ENCODE measurements around the gene XDH. TPM values are rescaled to one million over a fixed set of nuclear protein-coding genes. Genes with fewer than 3 reads are reported as not detected.

Gene XDH
- total RNA-seq (not detected), polyA plus RNA-seq (not detected)

GRCh38 chr2:31414601-31415241 lies at the start of gene XDH:
Gene XDH (minus strand): TSS chr2:31414742. CDS start chr2:31414666, 76 bp downstream.
- intact Hi-C loops (cut with micrococcal nuclease) = loop anchor here (5.0 kb wide), 1 partner anchor 723 kb away; no protein-coding TSS in a partner anchor
- CTCF ChIA-PET (ENCODE audit: partially characterized antibody) = interaction anchor here (1.1 to 2.6 kb wide), 3 partner anchors 14 to 110 kb away, joined by 3 to 6 read pairs (median 4); no protein-coding TSS in a partner anchor
- H3K4me1 Mint-ChIP-seq = peaks cover 9 to 29% (median 21%) of the 10 kb centered on the region in 4 donors

DNA sequence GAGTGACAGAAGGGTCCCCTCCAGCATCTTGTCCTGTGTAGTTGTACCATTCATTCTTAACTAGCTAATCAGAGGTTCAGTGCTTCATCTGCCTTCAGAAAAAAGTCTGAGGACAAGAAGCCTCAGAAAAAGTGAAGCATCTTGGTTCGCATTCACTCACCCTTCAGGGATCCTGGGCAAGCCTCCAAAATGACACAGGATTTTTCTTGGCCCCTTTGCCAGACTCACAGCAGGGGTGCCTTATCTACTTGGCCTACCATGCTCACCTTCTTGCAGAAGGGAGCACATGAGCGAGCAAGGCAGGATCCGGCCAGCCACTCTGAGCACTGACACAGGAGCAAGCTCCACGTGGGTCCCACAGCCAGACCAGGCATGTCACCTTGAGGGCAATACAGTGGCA lies 43.1 kb upstream of the XDH start:
- H3K27me3 Mint-ChIP-seq = peaks cover 4 to 8% of the 10 kb centered on the region in 2 donors
- peaks cover 0 to 1% of the 10 kb centered on the region in 2 donors for H3K36me3 Mint-ChIP-seq
- H3K4me1 ChIP-seq (ENCODE audit: insufficient read depth, low read length) = no peaks in the 10 kb centered on the region
- no peaks in the 10 kb centered on the region for H3K27me3 ChIP-seq (ENCODE audit: insufficient read depth, low read length)
- H3K4me1 Mint-ChIP-seq = no peaks in the 10 kb centered on the region
- POLR2A ChIA-PET (ENCODE audit: partially characterized antibody) = no interaction called here
- H3K9me3 ChIP-seq (ENCODE audit: control insufficient read depth in 1 of 2, low read length in 2 of 2) = no peaks in the 10 kb centered on the region
- no peak overlapping the region for H3K27ac Mint-ChIP-seq
- H3K27ac ChIP-seq (ENCODE audit: low read depth, low read length) = no peak overlapping the region
- intact Hi-C loops (cut with micrococcal nuclease) = no loop called here
- H3K4me3 Mint-ChIP-seq = no peak overlapping the region
- no peak overlapping the region for H3K4me3 ChIP-seq (ENCODE audit: low read length in 2 of 2)
- CTCF ChIA-PET (ENCODE audit: partially characterized antibody) = no interaction called here
- no peaks in the 10 kb centered on the region for H3K36me3 ChIP-seq (ENCODE audit: insufficient read depth, low read length)
- peaks cover 2 to 41% (median 18%) of the 10 kb centered on the region in 8 donors for H3K9me3 Mint-ChIP-seq
- no peak for DNase-seq

More at GRCh38 chr2:31414601-31415241, at the start of gene XDH:
- DNase-seq = no peak
- Histone ChIP-seq H3K4me1 (ENCODE audit: insufficient read depth, low read length) (peaks cover 10% of the 10 kb centered on the region), H3K36me3 (ENCODE audit: insufficient read depth, low read length) (no peaks in the 10 kb centered on the region), H3K4me3 (ENCODE audit: low read length in 2 of 2) (no peak within 1 kb of the TSS), H3K27me3 (ENCODE audit: insufficient read depth, low read length) (no peaks in the 10 kb centered on the region), H3K27ac (ENCODE audit: low read depth, low read length) (no peak within 1 kb of the TSS), H3K9me3 (ENCODE audit: control insufficient read depth in 1 of 2, low read length in 2 of 2) (peaks cover 0 to 3% of the 10 kb centered on the region in 2 donors)
- H3K9me3 Mint-ChIP-seq = peaks cover 0 to 24% (median 14%) of the 10 kb centered on the region in 8 donors
- H3K27ac Mint-ChIP-seq = peak within 1 kb of the TSS in 1 of 7 donors; percentile 38
- H3K36me3 Mint-ChIP-seq = peaks cover 5 to 8% of the 10 kb centered on the region in 2 donors
- H3K27me3 Mint-ChIP-seq = peaks cover 0 to 1% of the 10 kb centered on the region in 2 donors
- POLR2A ChIA-PET (ENCODE audit: partially characterized antibody) = no interaction called here
- H3K4me3 Mint-ChIP-seq = peak within 1 kb of the TSS in 6 of 8 donors; percentile 7 to 81 (median 32)

GRCh38 chr2:31446848-31447247 lies 32.3 kb upstream of the XDH start:
- H3K4me1 ChIP-seq (ENCODE audit: insufficient read depth, low read length) = no peaks in the 10 kb centered on the region
- no peaks in the 10 kb centered on the region for H3K9me3 ChIP-seq (ENCODE audit: control insufficient read depth in 1 of 2, low read length in 2 of 2)
- no peaks in the 10 kb centered on the region for H3K4me1 Mint-ChIP-seq
- H3K9me3 Mint-ChIP-seq = peaks cover 2 to 31% (median 16%) of the 10 kb centered on the region in 8 donors
- H3K4me3 ChIP-seq (ENCODE audit: low read length in 2 of 2) = no peak overlapping the region
- no peaks in the 10 kb centered on the region for H3K36me3 ChIP-seq (ENCODE audit: insufficient read depth, low read length)
- POLR2A ChIA-PET (ENCODE audit: partially characterized antibody) = no interaction called here
- H3K27me3 Mint-ChIP-seq = peaks cover 15 to 21% of the 10 kb centered on the region in 2 donors
- no peak overlapping the region for H3K27ac Mint-ChIP-seq
- no peak overlapping the region for H3K27ac ChIP-seq (ENCODE audit: low read depth, low read length)
- H3K27me3 ChIP-seq (ENCODE audit: insufficient read depth, low read length) = no peaks in the 10 kb centered on the region
- CTCF ChIA-PET (ENCODE audit: partially characterized antibody) = no interaction called here
- no peak overlapping the region for H3K4me3 Mint-ChIP-seq
- DNase-seq = no peak
- intact Hi-C loops (cut with micrococcal nuclease) = no loop called here
- H3K36me3 Mint-ChIP-seq = no peaks in the 10 kb centered on the region

- Mint-ChIP-seq H3K36me3 (no peaks in the 10 kb centered on the region), H3K27me3 (peaks cover 10 to 14% of the 10 kb centered on the region in 2 donors), H3K9me3 (peaks cover 0 to 9% (median 5%) of the 10 kb centered on the region in 8 donors), H3K4me1 (no peaks in the 10 kb centered on the region), H3K27ac (no peak overlapping the region), H3K4me3 (no peak overlapping the region)
- Histone ChIP-seq H3K27me3 (ENCODE audit: insufficient read depth, low read length) (no peaks in the 10 kb centered on the region), H3K4me3 (ENCODE audit: low read length in 2 of 2) (no peak overlapping the region), H3K4me1 (ENCODE audit: insufficient read depth, low read length) (no peaks in the 10 kb centered on the region), H3K27ac (ENCODE audit: low read depth, low read length) (no peak overlapping the region), H3K9me3 (ENCODE audit: control insufficient read depth in 1 of 2, low read length in 2 of 2) (no peaks in the 10 kb centered on the region), H3K36me3 (ENCODE audit: insufficient read depth, low read length) (no peaks in the 10 kb centered on the region)
- CTCF ChIA-PET (ENCODE audit: partially characterized antibody) = no interaction called here
- intact Hi-C loops (cut with micrococcal nuclease) = no loop called here
- no peak for DNase-seq
- POLR2A ChIA-PET (ENCODE audit: partially characterized antibody) = no interaction called here
Measured at GRCh38 chr2:31442376-31442775, 27.8 kb upstream of the XDH start.

DNA sequence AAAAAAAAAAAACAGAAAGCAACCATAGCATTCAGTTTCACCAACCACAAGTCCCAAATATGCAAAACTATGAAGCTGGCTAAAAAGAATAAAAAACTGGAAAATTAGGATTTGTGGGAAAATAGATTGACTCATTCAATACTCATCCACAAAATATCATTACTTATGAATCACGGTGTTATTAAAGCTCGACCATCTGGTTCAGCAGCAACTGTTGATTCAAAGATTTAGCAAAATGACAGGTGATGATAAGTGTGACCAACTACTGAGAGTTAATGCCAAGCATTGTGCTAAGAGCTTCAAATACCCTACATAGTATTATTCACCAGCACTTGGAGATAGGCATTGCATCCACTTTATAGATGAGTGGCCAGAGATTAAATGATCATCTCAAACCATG lies 26.2 kb upstream of the XDH start:
- H3K27ac ChIP-seq (ENCODE audit: low read depth, low read length) = no peak overlapping the region
- H3K27ac Mint-ChIP-seq = no peak overlapping the region
- ChIA-PET CTCF (ENCODE audit: partially characterized antibody) (interaction anchor here (1.4 kb wide), 1 partner anchor 12 kb away, joined by 4 read pairs; no protein-coding TSS in a partner anchor), POLR2A (ENCODE audit: partially characterized antibody) (no interaction called here)
- H3K4me1 ChIP-seq (ENCODE audit: insufficient read depth, low read length) = no peaks in the 10 kb centered on the region
- H3K9me3 Mint-ChIP-seq = peaks cover 0 to 9% (median 5%) of the 10 kb centered on the region in 8 donors
- intact Hi-C loops (cut with micrococcal nuclease) = no loop called here
- H3K36me3 Mint-ChIP-seq = no peaks in the 10 kb centered on the region
- peaks cover 10% of the 10 kb centered on the region in 2 donors for H3K27me3 Mint-ChIP-seq
- no peaks in the 10 kb centered on the region for H3K4me1 Mint-ChIP-seq
- H3K9me3 ChIP-seq (ENCODE audit: control insufficient read depth in 1 of 2, low read length in 2 of 2) = no peaks in the 10 kb centered on the region
- H3K36me3 ChIP-seq (ENCODE audit: insufficient read depth, low read length) = no peaks in the 10 kb centered on the region
- no peaks in the 10 kb centered on the region for H3K27me3 ChIP-seq (ENCODE audit: insufficient read depth, low read length)
- no peak overlapping the region for H3K4me3 Mint-ChIP-seq
- DNase-seq = no peak
- no peak overlapping the region for H3K4me3 ChIP-seq (ENCODE audit: low read length in 2 of 2)

GRCh38 chr2:31434911-31435310 lies 20.4 kb upstream of the XDH start:
- no peak overlapping the region for H3K27ac ChIP-seq (ENCODE audit: low read depth, low read length)
- no peaks in the 10 kb centered on the region for H3K9me3 ChIP-seq (ENCODE audit: control insufficient read depth in 1 of 2, low read length in 2 of 2)
- H3K27me3 ChIP-seq (ENCODE audit: insufficient read depth, low read length) = no peaks in the 10 kb centered on the region
- ChIA-PET CTCF (ENCODE audit: partially characterized antibody) (interaction anchor here (1.0 to 1.4 kb wide), 2 partner anchors 16 to 18 kb away, joined by 3 read pairs; no protein-coding TSS in a partner anchor), POLR2A (ENCODE audit: partially characterized antibody) (no interaction called here)
- H3K4me1 ChIP-seq (ENCODE audit: insufficient read depth, low read length) = peaks cover 12% of the 10 kb centered on the region
- H3K27ac Mint-ChIP-seq = no peak overlapping the region
- peaks cover 6 to 9% (median 8%) of the 10 kb centered on the region in 4 donors for H3K4me1 Mint-ChIP-seq
- intact Hi-C loops (cut with micrococcal nuclease) = no loop called here
- no peaks in the 10 kb centered on the region for H3K27me3 Mint-ChIP-seq
- H3K9me3 Mint-ChIP-seq = peaks cover 0 to 3% (median 0%) of the 10 kb centered on the region in 8 donors
- DNase-seq = no peak
- no peak overlapping the region for H3K4me3 ChIP-seq (ENCODE audit: low read length in 2 of 2)
- no peaks in the 10 kb centered on the region for H3K36me3 Mint-ChIP-seq
- H3K36me3 ChIP-seq (ENCODE audit: insufficient read depth, low read length) = no peaks in the 10 kb centered on the region
- no peak overlapping the region for H3K4me3 Mint-ChIP-seq

DNA sequence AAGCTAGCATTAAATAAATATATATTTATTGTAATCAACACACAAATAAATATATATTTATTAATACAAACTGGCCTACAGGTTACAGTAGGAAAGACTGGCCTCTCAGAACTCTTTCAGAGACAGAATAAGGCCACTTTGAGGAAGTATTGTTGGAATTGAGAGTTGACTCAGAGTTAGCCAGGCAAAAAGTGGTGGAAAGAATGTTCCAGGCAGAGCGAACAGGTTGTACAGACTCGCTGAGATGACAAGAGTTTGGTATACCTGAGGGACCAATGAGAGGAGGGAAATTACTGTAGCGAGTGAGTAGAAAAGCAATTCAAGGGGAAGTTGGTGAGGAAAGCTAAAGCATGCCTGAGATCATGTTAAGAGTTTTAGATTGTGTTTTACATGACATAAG lies 19.0 kb upstream of the XDH start:
- intact Hi-C loops (cut with micrococcal nuclease) = no loop called here
- CTCF ChIA-PET (ENCODE audit: partially characterized antibody) = no interaction called here

More for the DNA sequence above, 19.0 kb upstream of the XDH start:
- Histone ChIP-seq H3K27me3 (ENCODE audit: insufficient read depth, low read length) (no peaks in the 10 kb centered on the region), H3K4me1 (ENCODE audit: insufficient read depth, low read length) (peaks cover 21% of the 10 kb centered on the region), H3K36me3 (ENCODE audit: insufficient read depth, low read length) (no peaks in the 10 kb centered on the region), H3K4me3 (ENCODE audit: low read length in 2 of 2) (no peak overlapping the region), H3K9me3 (ENCODE audit: control insufficient read depth in 1 of 2, low read length in 2 of 2) (no peaks in the 10 kb centered on the region), H3K27ac (ENCODE audit: low read depth, low read length) (no peak overlapping the region)
- POLR2A ChIA-PET (ENCODE audit: partially characterized antibody) = no interaction called here
- H3K4me1 Mint-ChIP-seq = peaks cover 17 to 23% (median 18%) of the 10 kb centered on the region in 4 donors
- no peak overlapping the region for H3K4me3 Mint-ChIP-seq
- no peak for DNase-seq
- no peak overlapping the region for H3K27ac Mint-ChIP-seq
- peaks cover 0 to 1% (median 0%) of the 10 kb centered on the region in 8 donors for H3K9me3 Mint-ChIP-seq
- peaks cover 0 to 5% of the 10 kb centered on the region in 2 donors for H3K27me3 Mint-ChIP-seq
- no peaks in the 10 kb centered on the region for H3K36me3 Mint-ChIP-seq

Measured in CD4-positive, alpha-beta memory T cell (primary cell).